Measurements from ENCODE around the gene ACTR2. TPM values are rescaled to one million over a fixed set of nuclear protein-coding genes. Genes with fewer than 3 reads are reported as not detected.

ACTR2 gene
- total and polyA plus RNA-seq, 8 donors: 16.8 to 187 (median 59.4) TPM

GRCh38 chr2:65292106-65292400 lies 64.4 kb downstream of the ACTR2 start:
- H3K4me1 ChIP-seq: peaks cover 0 to 14% (median 6%) of the 10 kb centered on the region in 4 donors
- TF ChIP-seq, protein P1, sequence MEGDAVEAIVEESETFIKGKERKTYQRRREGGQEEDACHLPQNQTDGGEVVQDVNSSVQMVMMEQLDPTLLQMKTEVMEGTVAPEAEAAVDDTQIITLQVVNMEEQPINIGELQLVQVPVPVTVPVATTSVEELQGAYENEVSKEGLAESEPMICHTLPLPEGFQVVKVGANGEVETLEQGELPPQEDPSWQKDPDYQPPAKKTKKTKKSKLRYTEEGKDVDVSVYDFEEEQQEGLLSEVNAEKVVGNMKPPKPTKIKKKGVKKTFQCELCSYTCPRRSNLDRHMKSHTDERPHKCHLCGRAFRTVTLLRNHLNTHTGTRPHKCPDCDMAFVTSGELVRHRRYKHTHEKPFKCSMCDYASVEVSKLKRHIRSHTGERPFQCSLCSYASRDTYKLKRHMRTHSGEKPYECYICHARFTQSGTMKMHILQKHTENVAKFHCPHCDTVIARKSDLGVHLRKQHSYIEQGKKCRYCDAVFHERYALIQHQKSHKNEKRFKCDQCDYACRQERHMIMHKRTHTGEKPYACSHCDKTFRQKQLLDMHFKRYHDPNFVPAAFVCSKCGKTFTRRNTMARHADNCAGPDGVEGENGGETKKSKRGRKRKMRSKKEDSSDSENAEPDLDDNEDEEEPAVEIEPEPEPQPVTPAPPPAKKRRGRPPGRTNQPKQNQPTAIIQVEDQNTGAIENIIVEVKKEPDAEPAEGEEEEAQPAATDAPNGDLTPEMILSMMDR (IDR thresholded peaks at IDR 0.05): no peak
- TF ChIP-seq EP300 (IDR thresholded peaks at IDR 0.05) (no peak), POLR2A (IDR thresholded peaks at IDR 0.05) (no peak), POLR2AphosphoS5 (IDR thresholded peaks at IDR 0.05) (no peak)
- no peaks in the 10 kb centered on the region for H3K36me3 ChIP-seq
- intact Hi-C loops (cut with DNase I; ENCODE audit: low total_unique reads): no loop called here
- H3K4me3 ChIP-seq: no peak overlapping the region
- DNase-seq: peak in 1 of 2 donors; percentile 32
- no peaks in the 10 kb centered on the region for H3K9me3 ChIP-seq
- no peak overlapping the region for H3K27ac ChIP-seq
- 49 to 64% (median 58%) methylated on average over 3 of the region's 3 CpGs for WGBS, 5 donors
- H3K27me3 ChIP-seq: no peaks in the 10 kb centered on the region

DNA sequence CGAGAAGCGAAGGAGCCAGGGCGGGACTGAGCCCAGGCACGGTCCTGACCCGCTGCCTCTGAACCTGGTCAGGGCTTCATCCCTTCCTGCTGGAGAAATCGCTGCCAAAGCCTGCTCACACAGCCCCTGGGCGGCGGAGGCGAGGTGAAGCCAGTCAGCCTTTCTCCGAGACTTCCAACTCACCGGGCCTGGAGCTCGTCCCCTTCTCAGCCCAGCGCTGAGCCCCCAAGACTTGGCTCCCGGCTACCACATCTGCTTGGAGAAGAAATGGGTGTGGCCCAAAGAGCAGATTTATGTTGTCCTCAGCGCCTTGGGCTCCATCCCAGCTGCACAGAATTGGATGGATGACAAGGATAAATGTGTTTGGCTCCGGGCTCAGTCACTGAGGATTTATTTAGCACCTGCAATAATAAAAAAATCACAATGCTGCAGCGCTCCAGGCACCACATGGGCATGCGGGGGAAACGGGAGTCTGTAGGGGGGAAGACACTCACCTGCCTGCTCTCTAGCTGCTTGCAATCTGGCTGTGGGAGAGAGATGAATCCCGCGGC lies 64.9 kb downstream of the ACTR2 start:
- H3K27me3 ChIP-seq: no peaks in the 10 kb centered on the region
- H3K36me3 ChIP-seq: no peaks in the 10 kb centered on the region
- intact Hi-C loops (cut with DNase I; ENCODE audit: low total_unique reads): no loop called here
- peak in 1 of 2 donors; percentile 49 for DNase-seq
- H3K9me3 ChIP-seq: no peaks in the 10 kb centered on the region
- 65 to 78% (median 73%) methylated on average over 16 to 21 of the region's 21 CpGs for WGBS, 5 donors
- TF ChIP-seq, protein P1 (IDR thresholded peaks at IDR 0.05): no peak
- TF ChIP-seq POLR2AphosphoS5 (IDR thresholded peaks at IDR 0.05): no peak
- TF ChIP-seq POLR2A (IDR thresholded peaks at IDR 0.05): no peak
- no peak for TF ChIP-seq EP300 (IDR thresholded peaks at IDR 0.05)
- H3K4me3 ChIP-seq: no peak overlapping the region
- H3K4me1 ChIP-seq: peaks cover 0 to 14% (median 6%) of the 10 kb centered on the region in 4 donors
- no peak overlapping the region for H3K27ac ChIP-seq

DNA sequence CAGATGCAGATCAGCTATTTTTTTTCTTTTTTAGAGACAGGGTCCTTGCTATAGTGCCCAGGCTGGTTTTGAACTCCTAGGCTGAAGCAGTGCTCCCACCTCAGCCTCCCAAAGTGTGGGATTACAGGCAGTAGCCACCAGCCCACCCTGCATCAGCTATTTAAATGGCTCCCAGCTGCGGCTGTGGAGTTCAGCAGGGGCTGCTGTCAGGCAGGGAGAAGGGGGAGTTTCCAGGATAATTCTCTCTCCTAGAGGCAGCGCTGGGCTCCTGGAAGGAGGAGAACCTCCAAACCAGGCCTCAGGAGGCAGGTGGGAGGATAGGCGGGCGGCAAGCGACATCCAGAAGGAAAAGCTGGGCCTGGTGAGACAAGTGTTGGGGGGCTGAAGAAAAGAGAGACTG lies 65.7 kb downstream of the ACTR2 start:
- H3K27me3 ChIP-seq: no peaks in the 10 kb centered on the region
- 95 to 99% (median 96%) methylated on average over 5 of the region's 5 CpGs for WGBS, 5 donors
- intact Hi-C loops (cut with DNase I; ENCODE audit: low total_unique reads): no loop called here
- no peak overlapping the region for H3K4me3 ChIP-seq
- H3K27ac ChIP-seq: no peak overlapping the region
- TF ChIP-seq EP300 (IDR thresholded peaks at IDR 0.05): no peak
- no peak for TF ChIP-seq POLR2AphosphoS5 (IDR thresholded peaks at IDR 0.05)
- TF ChIP-seq, protein P1 (IDR thresholded peaks at IDR 0.05): no peak
- H3K9me3 ChIP-seq: no peaks in the 10 kb centered on the region
- DNase-seq: no peak
- no peaks in the 10 kb centered on the region for H3K36me3 ChIP-seq
- H3K4me1 ChIP-seq: peaks cover 0 to 14% (median 6%) of the 10 kb centered on the region in 4 donors

GRCh38 chr2:65294136-65294535 lies 66.5 kb downstream of the ACTR2 start:
- H3K4me3 ChIP-seq: no peak overlapping the region
- no peaks in the 10 kb centered on the region for H3K36me3 ChIP-seq
- no peak overlapping the region for H3K27ac ChIP-seq
- intact Hi-C loops (cut with DNase I; ENCODE audit: low total_unique reads): no loop called here
- no peak for DNase-seq
- no peaks in the 10 kb centered on the region for H3K9me3 ChIP-seq
- H3K4me1 ChIP-seq: peaks cover 0 to 14% (median 6%) of the 10 kb centered on the region in 4 donors
- 75 to 81% (median 76%) methylated on average over 6 of the region's 6 CpGs for WGBS, 5 donors
- no peaks in the 10 kb centered on the region for H3K27me3 ChIP-seq
- TF ChIP-seq POLR2A (IDR thresholded peaks at IDR 0.05) (no peak), EP300 (IDR thresholded peaks at IDR 0.05) (no peak), POLR2AphosphoS5 (IDR thresholded peaks at IDR 0.05) (no peak)
- TF ChIP-seq, protein P1 (IDR thresholded peaks at IDR 0.05): no peak
